ENCODE measurements around the gene GLI3. TPM values are rescaled to one million over a fixed set of nuclear protein-coding genes. Genes with fewer than 3 reads are reported as not detected.

Gene GLI3
- total RNA-seq, 4 donors from 2014 or later, result 8.6 to 12.6 (median 8.7) TPM

GRCh38 chr7:42222125-42222524 is 14.9 kb downstream of the GLI3 start:
- Histone ChIP-seq H3K4me3 (no peak overlapping the region), H3K36me3 (no peaks in the 10 kb centered on the region), H3K27me3 (no peaks in the 10 kb centered on the region), H3K9me3 (no peaks in the 10 kb centered on the region), H3K27ac (no peak overlapping the region), H3K4me1 (peaks cover 0 to 43% (median 0%) of the 10 kb centered on the region in 4 donors)
- DNase-seq (ENCODE audit: low spot score in 2 of 2), result no peak
- TF ChIP-seq CTCF (IDR thresholded peaks at IDR 0.05) (no peak), POLR2A (IDR thresholded peaks at IDR 0.05) (no peak), EP300 (IDR thresholded peaks at IDR 0.05) (no peak)
- WGBS, 2 donors, result 94 to 95% methylated on average over 2 of the region's 2 CpGs

DNA sequence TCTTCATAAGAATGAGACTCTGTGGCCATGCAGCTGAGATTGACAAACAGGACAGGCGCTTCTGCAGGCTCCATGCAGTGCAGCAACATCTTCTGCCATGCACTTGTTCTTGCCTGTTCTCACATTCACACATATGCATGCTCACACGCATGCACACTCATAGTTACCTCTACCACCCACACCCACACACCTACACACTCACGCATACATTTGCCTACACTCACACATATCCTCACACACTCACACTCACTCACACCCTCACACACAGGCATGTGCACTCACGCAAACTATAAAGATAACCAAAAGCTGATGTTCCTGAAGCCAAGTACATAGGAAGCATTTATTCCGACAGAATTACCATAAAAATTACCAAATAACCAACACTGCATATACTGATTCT is 15.7 kb downstream of the GLI3 start:
- Histone ChIP-seq H3K9me3 (no peaks in the 10 kb centered on the region), H3K4me1 (peaks cover 0 to 48% (median 0%) of the 10 kb centered on the region in 4 donors), H3K27me3 (no peaks in the 10 kb centered on the region), H3K36me3 (no peaks in the 10 kb centered on the region), H3K4me3 (no peak overlapping the region), H3K27ac (no peak overlapping the region)
- no peak for DNase-seq (ENCODE audit: low spot score in 2 of 2)
- 84 to 92% methylated on average over 5 of the region's 5 CpGs for WGBS, 2 donors
- no peak for TF ChIP-seq CTCF (IDR thresholded peaks at IDR 0.05)
- TF ChIP-seq EP300 (IDR thresholded peaks at IDR 0.05), result no peak
- TF ChIP-seq POLR2A (IDR thresholded peaks at IDR 0.05), result no peak

DNA sequence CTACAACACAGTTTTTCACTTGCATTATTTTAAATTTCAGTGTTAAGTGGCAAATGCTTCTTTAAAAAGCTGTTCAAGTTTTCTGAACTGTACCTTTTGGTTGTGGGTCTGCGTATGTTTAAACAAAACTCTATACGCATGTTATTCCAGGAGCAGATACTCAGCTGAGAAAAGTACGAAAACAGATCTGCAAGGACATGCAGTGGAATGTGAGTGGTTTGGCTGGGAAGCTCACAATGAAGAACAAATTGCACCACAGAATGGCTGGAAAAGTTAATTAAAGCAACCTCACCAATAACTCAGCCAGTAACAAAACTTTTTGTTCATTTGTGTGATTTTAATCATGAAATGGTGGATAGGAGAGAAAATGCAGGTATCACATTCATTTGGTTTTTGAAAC is 17.6 kb downstream of the GLI3 start:
- DNase-seq (ENCODE audit: low spot score in 2 of 2), result peak in 1 of 2 donors; percentile 19
- WGBS, 2 donors, result 61 to 72% methylated on average over 3 of the region's 3 CpGs
- TF ChIP-seq CTCF (IDR thresholded peaks at IDR 0.05) (no peak), EP300 (IDR thresholded peaks at IDR 0.05) (peak in 1 of 2 donors; percentile 35), POLR2A (IDR thresholded peaks at IDR 0.05) (no peak)
- no peak overlapping the region for H3K4me3 ChIP-seq
- H3K27me3 ChIP-seq, result no peaks in the 10 kb centered on the region
- H3K27ac ChIP-seq, result no peak overlapping the region
- H3K9me3 ChIP-seq, result no peaks in the 10 kb centered on the region
- peaks cover 0 to 49% (median 0%) of the 10 kb centered on the region in 4 donors for H3K4me1 ChIP-seq
- no peaks in the 10 kb centered on the region for H3K36me3 ChIP-seq

DNA sequence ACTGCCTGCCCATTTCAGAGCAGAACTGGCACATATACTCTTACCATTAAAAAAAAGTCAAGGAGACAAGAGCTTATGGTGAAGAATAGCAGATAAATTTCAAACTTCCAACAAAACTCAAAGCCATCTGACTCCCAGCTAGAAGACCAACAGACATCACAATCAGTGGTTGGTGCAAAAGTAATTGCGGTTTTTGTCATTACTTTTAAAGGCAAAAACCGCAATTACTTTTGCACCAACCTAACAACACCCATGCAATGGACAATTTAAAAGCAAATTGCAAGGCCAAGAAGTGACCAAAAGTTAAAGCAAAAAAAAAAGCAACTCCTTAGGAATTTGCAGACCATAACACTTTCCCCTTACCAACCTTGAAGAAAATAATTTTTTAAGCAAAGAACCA is 18.8 kb downstream of the GLI3 start:
- H3K27ac ChIP-seq, result peak overlapping the region in 1 of 4 donors; percentile 47
- H3K27me3 ChIP-seq, result no peaks in the 10 kb centered on the region
- no peak overlapping the region for H3K4me3 ChIP-seq
- peaks cover 0 to 49% (median 0%) of the 10 kb centered on the region in 4 donors for H3K4me1 ChIP-seq
- WGBS, 2 donors, result 89 to 94% methylated on average over 2 of the region's 2 CpGs
- TF ChIP-seq POLR2A (IDR thresholded peaks at IDR 0.05) (no peak), EP300 (IDR thresholded peaks at IDR 0.05) (no peak), CTCF (IDR thresholded peaks at IDR 0.05) (no peak)
- H3K9me3 ChIP-seq, result no peaks in the 10 kb centered on the region
- no peak for DNase-seq (ENCODE audit: low spot score in 2 of 2)
- no peaks in the 10 kb centered on the region for H3K36me3 ChIP-seq

DNA sequence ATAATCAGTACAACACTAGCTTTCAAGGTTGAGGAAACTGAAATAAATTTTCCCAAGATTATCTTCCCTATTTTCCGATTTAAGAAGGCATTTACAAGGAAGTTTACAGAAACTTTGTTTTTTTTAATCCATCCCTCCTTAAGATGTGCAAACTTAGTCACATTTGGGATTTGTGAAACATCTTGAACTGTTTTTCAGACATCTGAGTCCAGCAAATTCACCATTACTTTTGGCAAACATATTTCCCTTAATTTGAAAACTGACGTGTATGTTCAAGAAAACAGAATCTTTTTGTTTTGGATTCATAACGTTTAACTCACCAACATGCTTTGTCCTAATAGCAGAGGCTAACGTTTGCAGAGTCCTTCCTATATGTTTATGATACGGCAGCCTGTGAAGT is 19.5 kb downstream of the GLI3 start:
- 56 to 61% methylated on average over 5 of the region's 5 CpGs for WGBS, 2 donors
- H3K36me3 ChIP-seq, result no peaks in the 10 kb centered on the region
- DNase-seq (ENCODE audit: low spot score in 2 of 2), result no peak
- no peak overlapping the region for H3K4me3 ChIP-seq
- peaks cover 0 to 49% (median 0%) of the 10 kb centered on the region in 4 donors for H3K4me1 ChIP-seq
- TF ChIP-seq POLR2A (IDR thresholded peaks at IDR 0.05) (no peak), EP300 (IDR thresholded peaks at IDR 0.05) (no peak), CTCF (IDR thresholded peaks at IDR 0.05) (no peak)
- H3K27ac ChIP-seq, result peak overlapping the region in 1 of 4 donors; percentile 47
- H3K9me3 ChIP-seq, result no peaks in the 10 kb centered on the region
- no peaks in the 10 kb centered on the region for H3K27me3 ChIP-seq

Measured in tibial nerve (tissue), 4 donors.